Measurements from ENCODE around the gene TSPAN3. TPM values are rescaled to one million over a fixed set of nuclear protein-coding genes. Genes with fewer than 3 reads are reported as not detected.

The TSPAN3 gene
- total and polyA plus RNA-seq, 4 donors, result 49.3 to 82.8 (median 78.7) TPM

DNA sequence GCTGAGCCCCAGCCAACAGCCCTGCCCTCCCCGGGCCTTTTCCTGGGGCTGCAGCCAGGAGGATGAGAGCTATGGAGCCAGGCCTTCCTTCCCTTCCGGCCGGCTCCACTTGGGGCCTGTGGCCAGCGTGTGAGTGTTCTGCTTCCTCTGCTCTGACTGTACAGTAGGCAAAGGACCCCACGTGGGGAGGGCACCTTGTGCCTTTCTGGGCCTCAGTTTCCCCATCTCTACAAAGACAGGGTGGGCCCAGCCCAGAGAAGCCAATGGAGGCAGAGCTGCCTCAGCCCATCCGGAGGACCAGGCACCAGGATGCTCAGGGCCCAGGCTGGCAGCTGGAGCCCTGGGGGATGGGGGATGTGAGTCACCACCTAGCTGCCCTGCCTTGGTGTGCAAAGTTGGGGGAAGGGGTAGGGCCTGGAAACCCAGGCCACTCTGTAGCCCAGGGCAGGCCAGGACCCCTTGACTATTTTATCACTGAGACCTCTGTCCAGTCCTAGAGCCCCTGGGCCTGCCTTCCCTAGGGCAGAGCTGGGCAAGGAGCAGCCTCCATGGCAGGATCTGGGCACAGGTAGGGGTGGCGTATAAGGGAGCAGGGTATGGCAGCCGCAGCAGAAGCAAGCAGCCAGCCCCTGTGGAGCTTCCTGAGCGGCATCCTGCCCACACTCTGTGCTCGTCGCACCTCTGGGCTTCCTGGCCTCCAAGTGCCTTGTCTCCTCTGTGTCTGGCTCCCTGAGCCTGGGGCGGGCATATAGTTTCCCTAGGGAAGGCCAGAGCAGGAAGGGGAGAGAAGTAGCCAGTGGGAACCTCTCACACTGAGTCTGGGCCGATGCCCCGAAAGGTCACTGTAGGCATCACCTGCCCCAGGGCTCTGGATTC, 74.1 kb downstream of the TSPAN3 start:
- WGBS, result 77% methylated on average over 14 of the region's 14 CpGs
- H3K4me3 ChIP-seq (ENCODE audit: low read depth in 1 of 3, low read length in 3 of 3), result peak overlapping the region in 1 of 3 donors; percentile 9
- no peak for DNase-seq (ENCODE audit: low spot score)
- H3K4me1 ChIP-seq (ENCODE audit: control insufficient read depth in 4 of 4, insufficient read depth in 4 of 4, low read length in 3 of 4), result no peaks in the 10 kb centered on the region
- H3K27ac ChIP-seq (ENCODE audit: low read depth in 1 of 2, low read length in 2 of 2), result peak overlapping the region; percentile 0 to 20
- no peaks in the 10 kb centered on the region for H3K27me3 ChIP-seq (ENCODE audit: control insufficient read depth in 4 of 4, insufficient read depth in 4 of 4, low read length in 3 of 4)
- H3K9me3 ChIP-seq (ENCODE audit: control insufficient read depth in 4 of 4, low read length in 3 of 4), result no peaks in the 10 kb centered on the region
- H3K9ac ChIP-seq (ENCODE audit: low read depth in 1 of 2, low read length in 2 of 2), result no peak overlapping the region
- H3K36me3 ChIP-seq (ENCODE audit: control insufficient read depth in 4 of 4, insufficient read depth in 3 of 4, low read depth in 1 of 4, low read length in 3 of 4), result no peaks in the 10 kb centered on the region
- TF ChIP-seq SP1 (IDR thresholded peaks at IDR 0.05), result no peak
- no peak for TF ChIP-seq NR2F2 (IDR thresholded peaks at IDR 0.05)
- TF ChIP-seq, protein P1, sequence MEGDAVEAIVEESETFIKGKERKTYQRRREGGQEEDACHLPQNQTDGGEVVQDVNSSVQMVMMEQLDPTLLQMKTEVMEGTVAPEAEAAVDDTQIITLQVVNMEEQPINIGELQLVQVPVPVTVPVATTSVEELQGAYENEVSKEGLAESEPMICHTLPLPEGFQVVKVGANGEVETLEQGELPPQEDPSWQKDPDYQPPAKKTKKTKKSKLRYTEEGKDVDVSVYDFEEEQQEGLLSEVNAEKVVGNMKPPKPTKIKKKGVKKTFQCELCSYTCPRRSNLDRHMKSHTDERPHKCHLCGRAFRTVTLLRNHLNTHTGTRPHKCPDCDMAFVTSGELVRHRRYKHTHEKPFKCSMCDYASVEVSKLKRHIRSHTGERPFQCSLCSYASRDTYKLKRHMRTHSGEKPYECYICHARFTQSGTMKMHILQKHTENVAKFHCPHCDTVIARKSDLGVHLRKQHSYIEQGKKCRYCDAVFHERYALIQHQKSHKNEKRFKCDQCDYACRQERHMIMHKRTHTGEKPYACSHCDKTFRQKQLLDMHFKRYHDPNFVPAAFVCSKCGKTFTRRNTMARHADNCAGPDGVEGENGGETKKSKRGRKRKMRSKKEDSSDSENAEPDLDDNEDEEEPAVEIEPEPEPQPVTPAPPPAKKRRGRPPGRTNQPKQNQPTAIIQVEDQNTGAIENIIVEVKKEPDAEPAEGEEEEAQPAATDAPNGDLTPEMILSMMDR (IDR thresholded peaks at IDR 0.05; ENCODE audit: low read depth, low read length, missing input control), result no peak
- no peak for TF ChIP-seq HNF4G (IDR thresholded peaks at IDR 0.05)
- TF ChIP-seq, protein P2, sequence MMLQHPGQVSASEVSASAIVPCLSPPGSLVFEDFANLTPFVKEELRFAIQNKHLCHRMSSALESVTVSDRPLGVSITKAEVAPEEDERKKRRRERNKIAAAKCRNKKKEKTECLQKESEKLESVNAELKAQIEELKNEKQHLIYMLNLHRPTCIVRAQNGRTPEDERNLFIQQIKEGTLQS (IDR thresholded peaks at IDR 0.05), result no peak
- no peak for TF ChIP-seq TAF1 (conservative IDR thresholded peaks at IDR 0.05)
- TF ChIP-seq GABPA (IDR thresholded peaks at IDR 0.05 in 1 of 2, conservative IDR thresholded peaks at IDR 0.05 in 1 of 2), result no peak
- TF ChIP-seq RXRA (IDR thresholded peaks at IDR 0.05), result no peak
- TF ChIP-seq YY1 (IDR thresholded peaks at IDR 0.05), result no peak
- TF ChIP-seq, protein P3, sequence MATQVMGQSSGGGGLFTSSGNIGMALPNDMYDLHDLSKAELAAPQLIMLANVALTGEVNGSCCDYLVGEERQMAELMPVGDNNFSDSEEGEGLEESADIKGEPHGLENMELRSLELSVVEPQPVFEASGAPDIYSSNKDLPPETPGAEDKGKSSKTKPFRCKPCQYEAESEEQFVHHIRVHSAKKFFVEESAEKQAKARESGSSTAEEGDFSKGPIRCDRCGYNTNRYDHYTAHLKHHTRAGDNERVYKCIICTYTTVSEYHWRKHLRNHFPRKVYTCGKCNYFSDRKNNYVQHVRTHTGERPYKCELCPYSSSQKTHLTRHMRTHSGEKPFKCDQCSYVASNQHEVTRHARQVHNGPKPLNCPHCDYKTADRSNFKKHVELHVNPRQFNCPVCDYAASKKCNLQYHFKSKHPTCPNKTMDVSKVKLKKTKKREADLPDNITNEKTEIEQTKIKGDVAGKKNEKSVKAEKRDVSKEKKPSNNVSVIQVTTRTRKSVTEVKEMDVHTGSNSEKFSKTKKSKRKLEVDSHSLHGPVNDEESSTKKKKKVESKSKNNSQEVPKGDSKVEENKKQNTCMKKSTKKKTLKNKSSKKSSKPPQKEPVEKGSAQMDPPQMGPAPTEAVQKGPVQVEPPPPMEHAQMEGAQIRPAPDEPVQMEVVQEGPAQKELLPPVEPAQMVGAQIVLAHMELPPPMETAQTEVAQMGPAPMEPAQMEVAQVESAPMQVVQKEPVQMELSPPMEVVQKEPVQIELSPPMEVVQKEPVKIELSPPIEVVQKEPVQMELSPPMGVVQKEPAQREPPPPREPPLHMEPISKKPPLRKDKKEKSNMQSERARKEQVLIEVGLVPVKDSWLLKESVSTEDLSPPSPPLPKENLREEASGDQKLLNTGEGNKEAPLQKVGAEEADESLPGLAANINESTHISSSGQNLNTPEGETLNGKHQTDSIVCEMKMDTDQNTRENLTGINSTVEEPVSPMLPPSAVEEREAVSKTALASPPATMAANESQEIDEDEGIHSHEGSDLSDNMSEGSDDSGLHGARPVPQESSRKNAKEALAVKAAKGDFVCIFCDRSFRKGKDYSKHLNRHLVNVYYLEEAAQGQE (IDR thresholded peaks at IDR 0.05), result no peak
- no peak for TF ChIP-seq RAD21 (IDR thresholded peaks at IDR 0.05)
- no peak for TF ChIP-seq FOXA2 (IDR thresholded peaks at IDR 0.05)
- no peak for TF ChIP-seq EGR1 (IDR thresholded peaks at IDR 0.05; ENCODE audit: low read depth in 2 of 2)
- TF ChIP-seq, protein P4, sequence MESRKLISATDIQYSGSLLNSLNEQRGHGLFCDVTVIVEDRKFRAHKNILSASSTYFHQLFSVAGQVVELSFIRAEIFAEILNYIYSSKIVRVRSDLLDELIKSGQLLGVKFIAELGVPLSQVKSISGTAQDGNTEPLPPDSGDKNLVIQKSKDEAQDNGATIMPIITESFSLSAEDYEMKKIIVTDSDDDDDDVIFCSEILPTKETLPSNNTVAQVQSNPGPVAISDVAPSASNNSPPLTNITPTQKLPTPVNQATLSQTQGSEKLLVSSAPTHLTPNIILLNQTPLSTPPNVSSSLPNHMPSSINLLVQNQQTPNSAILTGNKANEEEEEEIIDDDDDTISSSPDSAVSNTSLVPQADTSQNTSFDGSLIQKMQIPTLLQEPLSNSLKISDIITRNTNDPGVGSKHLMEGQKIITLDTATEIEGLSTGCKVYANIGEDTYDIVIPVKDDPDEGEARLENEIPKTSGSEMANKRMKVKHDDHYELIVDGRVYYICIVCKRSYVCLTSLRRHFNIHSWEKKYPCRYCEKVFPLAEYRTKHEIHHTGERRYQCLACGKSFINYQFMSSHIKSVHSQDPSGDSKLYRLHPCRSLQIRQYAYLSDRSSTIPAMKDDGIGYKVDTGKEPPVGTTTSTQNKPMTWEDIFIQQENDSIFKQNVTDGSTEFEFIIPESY (IDR thresholded peaks at IDR 0.05), result no peak
- TF ChIP-seq, protein P5, sequence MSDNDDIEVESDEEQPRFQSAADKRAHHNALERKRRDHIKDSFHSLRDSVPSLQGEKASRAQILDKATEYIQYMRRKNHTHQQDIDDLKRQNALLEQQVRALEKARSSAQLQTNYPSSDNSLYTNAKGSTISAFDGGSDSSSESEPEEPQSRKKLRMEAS (IDR thresholded peaks at IDR 0.05), result no peak
- TF ChIP-seq FOXA1 (IDR thresholded peaks at IDR 0.05), result no peak
- TF ChIP-seq JUND (IDR thresholded peaks at IDR 0.05), result no peak
- TF ChIP-seq HNF4A (conservative IDR thresholded peaks at IDR 0.05), result no peak

Data from liver (tissue), 9 donors.